Hepatocyte (in vitro differentiated cells): Measurements from ENCODE around the gene ATXN1. TPM values are rescaled to one million over a fixed set of nuclear protein-coding genes. Genes with fewer than 3 reads are reported as not detected.
"Not testable (repeated sequence)": the region's sequence is repeated elsewhere in the genome, so short reads cannot be mapped to it uniquely, and the experiment has no call there.

Experiments used
- DNase-seq: peaks from one replicate; pipeline ENCODE4 v3.0.0-alpha.2; 2016; ENCODE audit warnings: low spot score
- H2AFZ ChIP-seq: fragments of 200-600 bp; sonication (generic); 2 replicates; pipeline ENCODE4 v1.6.0; 2016; ENCODE audit warnings: antibody characterized with exemption, mild to moderate bottlenecking
- H3K27ac ChIP-seq: fragments of 200-600 bp; sonication (generic); 2 replicates; pipeline ENCODE4 v1.5.1; 2016; ENCODE audit warnings: mild to moderate bottlenecking
- H3K27me3 ChIP-seq: fragments of 200-600 bp; sonication (generic); 2 replicates; pipeline ENCODE4 v1.6.1; 2016
- H3K36me3 ChIP-seq: fragments of 200-600 bp; sonication (generic); replicated peaks from 2 replicates; pipeline ENCODE4 v1.5.1; 2016; ENCODE audit warnings: low read depth; ENCODE audit not compliant: insufficient read depth
- H3K4me1 ChIP-seq: fragments of 200-600 bp; sonication (generic); 2 replicates; pipeline ENCODE4 v1.5.1; 2016; ENCODE audit warnings: mild to moderate bottlenecking, moderate library complexity; ENCODE audit not compliant: insufficient read depth
- H3K4me2 ChIP-seq: fragments of 200-600 bp; sonication (generic); 2 replicates; pipeline ENCODE4 v1.6.0; 2016
- H3K4me3 ChIP-seq: fragments of 200-600 bp; sonication (generic); 2 replicates; pipeline ENCODE4 v1.5.1; 2016; ENCODE audit warnings: mild to moderate bottlenecking
- H3K79me2 ChIP-seq: fragments of 200-600 bp; sonication (generic); 2 replicates; pipeline ENCODE4 v1.6.0; 2017; ENCODE audit warnings: mild to moderate bottlenecking
- H3K9me2 ChIP-seq: fragments of 200-600 bp; sonication (generic); replicated peaks from 2 replicates; pipeline ENCODE4 v1.6.0; 2017; ENCODE audit warnings: mild to moderate bottlenecking; ENCODE audit not compliant: insufficient read depth
- H3K9me3 ChIP-seq: fragments of 200-600 bp; sonication (generic); 2 replicates; pipeline ENCODE4 v1.5.1; 2016; ENCODE audit warnings: low read depth, mild to moderate bottlenecking
- H4K20me1 ChIP-seq: fragments of 200-600 bp; sonication (generic); 2 replicates; pipeline ENCODE4 v1.6.0; 2016; ENCODE audit warnings: mild to moderate bottlenecking; ENCODE audit not compliant: insufficient read depth, poor library complexity, severe bottlenecking
- CTCF ChIP-seq: fragments of 200-600 bp; sonication (generic); IDR thresholded peaks from 2 replicates; pipeline ENCODE4 v1.5.1; 2016; ENCODE audit warnings: antibody characterized with exemption, mild to moderate bottlenecking; ENCODE audit not compliant: poor library complexity
- EZH2 ChIP-seq: fragments of 200-600 bp; sonication (generic); IDR thresholded peaks from 2 replicates; pipeline ENCODE4 v1.6.1; 2016; ENCODE audit warnings: antibody characterized with exemption, mild to moderate bottlenecking, borderline replicate concordance
- EZH2phosphoT487 ChIP-seq: fragments of 200-600 bp; sonication (generic); IDR thresholded peaks from one replicate; pipeline ENCODE4 v1.6.1; 2018; ENCODE audit warnings: antibody characterized with exemption, mild to moderate bottlenecking, low read depth, moderate library complexity; ENCODE audit not compliant: unreplicated experiment, severe bottlenecking
- WGBS: methylation state at CpG from one replicate; pipeline ENCODE4 v1.1.6; 2016; ENCODE audit warnings: low lambda C conversion rate; ENCODE audit errors: missing lambda C conversion rate; 5-methylcytosine and 5-hydroxymethylcytosine counted together
- polyA plus RNA-seq: library from polyadenylated mRNA; unstranded; fragments of >200 nt; fragmentation: Nextera tagmentation; extraction: Ambion mirVana; gene quantifications from 2 replicates; pipeline ENCODE4 v1.2.1, GENCODE V29; 2016
- total RNA-seq: library from RNA; depleted of rRNA; stranded (reverse); fragments of >200 nt; gene quantifications from 2 replicates; pipeline ENCODE4 v1.2.3, GENCODE V29; 2014

Gene ATXN1
- total and polyA plus RNA-seq, 2 experiments from 2014 or later = 14.7 to 32.6 TPM

GRCh38 chr6:16260602-16261001, 500.7 kb downstream of the ATXN1 start:
- H3K9me2 ChIP-seq, H4K20me1 ChIP-seq, H3K79me2 ChIP-seq, H3K36me3 ChIP-seq, H3K4me2 ChIP-seq, DNase-seq, H3K4me3 ChIP-seq, H3K9me3 ChIP-seq, H2AFZ ChIP-seq, H3K4me1 ChIP-seq, H3K27ac ChIP-seq, H3K27me3 ChIP-seq: not testable (repeated sequence)
- WGBS = 73% methylated on average over 7 of the region's 9 CpGs

- not testable (repeated sequence) for H3K79me2 ChIP-seq, H4K20me1 ChIP-seq, H3K27ac ChIP-seq, H3K4me3 ChIP-seq, H2AFZ ChIP-seq, DNase-seq, H3K27me3 ChIP-seq, H3K36me3 ChIP-seq, H3K4me2 ChIP-seq, H3K9me2 ChIP-seq, H3K4me1 ChIP-seq, H3K9me3 ChIP-seq
- WGBS = 89% methylated on average over 2 of the region's 3 CpGs
These were observed 501.7 kb downstream of the ATXN1 start for GRCh38 chr6:16259604-16260003.

- WGBS = 82% methylated on average over 6 of the region's 6 CpGs
These were observed 502.6 kb downstream of the ATXN1 start for GRCh38 chr6:16258709-16259075.

GRCh38 chr6:16257999-16258708, 503.1 kb downstream of the ATXN1 start:
- Histone ChIP-seq H3K27ac (no peak overlapping the region), H4K20me1 (no peaks in the 10 kb centered on the region), H3K79me2 (no peaks in the 10 kb centered on the region), H3K36me3 (no peaks in the 10 kb centered on the region), H3K9me3 (no peaks in the 10 kb centered on the region), H3K27me3 (no peaks in the 10 kb centered on the region), H2AFZ (no peak overlapping the region), H3K4me3 (no peak overlapping the region), H3K9me2 (no peaks in the 10 kb centered on the region), H3K4me1 (no peaks in the 10 kb centered on the region), H3K4me2 (no peak overlapping the region)
- no peak for DNase-seq
- TF ChIP-seq CTCF (no peak), EZH2 (no peak), EZH2phosphoT487 (no peak)
- 58% methylated on average over 7 of the region's 7 CpGs for WGBS

More at GRCh38 chr6:16258709-16259075, 502.6 kb downstream of the ATXN1 start:
- Histone ChIP-seq H3K27me3 (no peaks in the 10 kb centered on the region), H4K20me1 (no peaks in the 10 kb centered on the region), H3K36me3 (no peaks in the 10 kb centered on the region), H3K4me2 (no peak overlapping the region), H3K27ac (no peak overlapping the region), H3K9me3 (no peaks in the 10 kb centered on the region), H2AFZ (no peak overlapping the region), H3K4me3 (no peak overlapping the region), H3K9me2 (no peaks in the 10 kb centered on the region), H3K79me2 (no peaks in the 10 kb centered on the region), H3K4me1 (no peaks in the 10 kb centered on the region)
- no peak for DNase-seq
- TF ChIP-seq CTCF (no peak), EZH2 (no peak), EZH2phosphoT487 (no peak)
